ENCODE results near the gene CEACAM18. TPM values are rescaled to one million over a fixed set of nuclear protein-coding genes. Genes with fewer than 3 reads are reported as not detected.
A peak's percentile ranks its signal among the peaks of the same experiment; 100 is the strongest.

The CEACAM18 gene
- total and polyA plus RNA-seq, 10 of the 15 experiments (the other 5 are each of a cell fraction or from before 2014, with no cell fraction given) = not detected

- 0 out of 2 replicates have a peak, but pooled peaks have one; percentile 18 for TF ChIP-seq ZNF217 (IDR thresholded peaks at IDR 0.05)
- no peak for TF ChIP-seq KDM1A (IDR thresholded peaks at IDR 0.05; ENCODE audit: borderline replicate concordance)
- TF ChIP-seq GATAD2B (conservative IDR thresholded peaks at IDR 0.05; ENCODE audit: low read depth) = peak; percentile 55; the same call in 1 of the 2 replicates
- no peak for TF ChIP-seq CBX3 (IDR thresholded peaks at IDR 0.05; ENCODE audit: borderline replicate concordance, low read depth)
- TF ChIP-seq ZBTB33 (IDR thresholded peaks at IDR 0.05) = no peak
- TF ChIP-seq SP1 (IDR thresholded peaks at IDR 0.05; ENCODE audit: low read depth, low read length) = peak; percentile 53
- TF ChIP-seq SMAD1 (IDR thresholded peaks at IDR 0.05; ENCODE audit: low read depth, partially characterized antibody) = no peak
- TF ChIP-seq HDAC2 (IDR thresholded peaks at IDR 0.05) = no peak
- peak; percentile 37; the same call in 1 of the 2 replicates for TF ChIP-seq SMARCA5 (IDR thresholded peaks at IDR 0.05)
- 0 out of 2 replicates have a peak, but pooled peaks have one; percentile 81 for TF ChIP-seq CBFB (IDR thresholded peaks at IDR 0.05; ENCODE audit: low read depth)
- TF ChIP-seq RUNX3 (IDR thresholded peaks at IDR 0.05; ENCODE audit: low read length) = peak; percentile 97
- peak in 1 of 2 experiments; percentile 77; a peak in 2 of 3 replicates for TF ChIP-seq EGR1 (IDR thresholded peaks at IDR 0.05; ENCODE audit: borderline replicate concordance in 1 of 2, low read depth in 2 of 2, low read length in 2 of 2)
- no peak for TF ChIP-seq BMI1 (IDR thresholded peaks at IDR 0.05; ENCODE audit: borderline replicate concordance)
Observed at GRCh38 chr19:51441410-51442390, 36.6 kb upstream of the CEACAM18 start (continued).

Measured in GM12878 (cell line).